Endothelial cell of umbilical vein (primary cell): Measurements from ENCODE around the gene ELP6. TPM values are rescaled to one million over a fixed set of nuclear protein-coding genes. Genes with fewer than 3 reads are reported as not detected.

Experiments used
- BruUV-seq: library from RNA; stranded (reverse); fragments of 400-500 nt; replicated peaks from 2 replicates; lab custom pipeline; 2021; lab: Mats Ljungman, UMichigan
- CTCF ChIA-PET: fragments of 300-600, 350-600 bp; sonication (Branson Sonifier 250); formaldehyde crosslinking; loops from one replicate; lab custom pipeline; 2021; ENCODE audit warnings: antibody characterized with exemption, inconsistent platforms; lab: Charles Lee
- POLR2A ChIA-PET: fragments of 300-600, 350-600 bp; sonication (Branson Sonifier 250); formaldehyde crosslinking; loops from one replicate; lab custom pipeline; 2021; ENCODE audit warnings: antibody characterized with exemption, inconsistent platforms; lab: Charles Lee
- DNase-seq: peaks from one replicate; pipeline ENCODE4 v3.0.0-alpha.2; 2011; ENCODE audit warnings: low read depth, low spot score
- FAIRE-seq: peaks from 2 replicates; lab custom pipeline; 2011; peaks lifted over from hg19 to GRCh38; lab: Jason Lieb, UNC
- H2AFZ ChIP-seq: 2 replicates; pipeline ENCODE4 v1.6.0; 2012; ENCODE audit warnings: low read depth, low read length, control low read depth, inconsistent platforms
- H3K27ac ChIP-seq: 2 replicates; pipeline ENCODE4 v1.5.1; 2011; ENCODE audit warnings: low read depth, mild to moderate bottlenecking, control low read depth, low read length, moderate library complexity; ENCODE audit not compliant: insufficient read depth
- H3K27me3 ChIP-seq, 2 experiments: 2 replicates each; pipeline versions ENCODE4 v1.6.0 to v1.6.1; 2011; ENCODE audit warnings: low read length in 2 of 2, mixed read lengths in 1 of 2; ENCODE audit not compliant: control insufficient read depth in 2 of 2, insufficient read depth in 2 of 2
- H3K36me3 ChIP-seq, 2 experiments: 2 replicates in 1 of 2; 3 replicates in 1 of 2; pipeline ENCODE4 v1.5.1; 2011; ENCODE audit warnings: low read length in 2 of 2, mild to moderate bottlenecking in 1 of 2, moderate library complexity in 1 of 2; ENCODE audit not compliant: control insufficient read depth in 2 of 2, insufficient read depth in 2 of 2; ENCODE audit errors: extremely low read depth in 1 of 2
- H3K4me1 ChIP-seq: 3 replicates; pipeline ENCODE4 v1.5.1; 2011; ENCODE audit warnings: mild to moderate bottlenecking, low read length; ENCODE audit not compliant: control insufficient read depth, insufficient read depth; ENCODE audit errors: extremely low read depth
- H3K4me2 ChIP-seq: 2 replicates; pipeline ENCODE4 v1.6.1; 2011; ENCODE audit warnings: low read length, control low read depth, mixed read lengths; ENCODE audit not compliant: insufficient read depth
- H3K4me3 ChIP-seq, 3 experiments: fragments of 200-600 bp in 1 of 3; sonication (generic), shearing (Covaris generic) in 1 of 3; replicated peaks in 1 of 3; 2 replicates each; pipeline ENCODE4 v1.5.1; 2011 to 2016; ENCODE audit warnings: control low read depth in 3 of 3, low read length in 3 of 3, mild to moderate bottlenecking in 2 of 3, inconsistent platforms in 1 of 3, low read depth in 1 of 3, moderate library complexity in 1 of 3; ENCODE audit not compliant: insufficient read depth in 1 of 3
- H3K79me2 ChIP-seq: 2 replicates; pipeline ENCODE4 v1.6.0; 2012; ENCODE audit warnings: low read length, inconsistent platforms; ENCODE audit not compliant: control insufficient read depth, insufficient read depth
- H3K9ac ChIP-seq: replicated peaks from 2 replicates; pipeline ENCODE3; 2011; ENCODE audit warnings: low read length, control low read depth; ENCODE audit not compliant: insufficient read depth; ENCODE audit errors: extremely low read depth
- H3K9me1 ChIP-seq: replicated peaks from 3 replicates; pipeline ENCODE4 v1.6.0; 2011; ENCODE audit warnings: mild to moderate bottlenecking, low read length; ENCODE audit not compliant: control insufficient read depth, insufficient read depth; ENCODE audit errors: extremely low read depth
- H3K9me3 ChIP-seq: replicated peaks from 2 replicates; pipeline ENCODE4 v1.5.1; 2012; ENCODE audit warnings: low read length, inconsistent platforms; ENCODE audit not compliant: control insufficient read depth, insufficient read depth
- H4K20me1 ChIP-seq: replicated peaks from 2 replicates; pipeline ENCODE3; 2011; ENCODE audit warnings: mild to moderate bottlenecking, low read length; ENCODE audit not compliant: control insufficient read depth, insufficient read depth; ENCODE audit errors: extremely low read depth
- CTCF ChIP-seq, 2 donors: IDR thresholded peaks; 1 replicate in 1 of 2; 2 replicates in 1 of 2; pipeline ENCODE4 v1.5.1; 2011; ENCODE audit warnings: low read length in 2 of 2, mild to moderate bottlenecking in 2 of 2, moderate library complexity in 2 of 2, control low read depth in 1 of 2, inconsistent platforms in 1 of 2, low read depth in 1 of 2; ENCODE audit not compliant: insufficient read depth in 1 of 2; ENCODE audit errors: extremely low read depth in 1 of 2
- EZH2 ChIP-seq: IDR thresholded peaks from 2 replicates; pipeline ENCODE4 v1.6.1; 2012; ENCODE audit warnings: borderline replicate concordance, low read depth, mild to moderate bottlenecking, moderate library complexity, low read length, inconsistent platforms; ENCODE audit not compliant: severe bottlenecking
- FOS ChIP-seq: IDR thresholded peaks from 2 replicates; pipeline ENCODE4 v1.6.1; 2011; ENCODE audit warnings: mild to moderate bottlenecking, low read length, moderate library complexity, borderline replicate concordance; ENCODE audit not compliant: insufficient read depth
- GATA2 ChIP-seq: IDR thresholded peaks from 2 replicates; pipeline ENCODE4 v1.7.0; 2011; ENCODE audit warnings: low read depth, mild to moderate bottlenecking, moderate library complexity, mixed read lengths, low read length; ENCODE audit not compliant: insufficient read length, insufficient read depth
- JUN ChIP-seq: IDR thresholded peaks from 2 replicates; pipeline ENCODE4 v1.6.1; 2011; ENCODE audit warnings: borderline replicate concordance, low read depth; ENCODE audit not compliant: insufficient read length, insufficient read depth
- MYC ChIP-seq: IDR thresholded peaks from one replicate; pipeline ENCODE4 v1.6.1; 2011; ENCODE audit warnings: mild to moderate bottlenecking, low read depth, low read length
- POLR2A ChIP-seq: IDR thresholded peaks from 2 replicates; pipeline ENCODE4 v1.6.1; 2012; ENCODE audit warnings: low read depth, mild to moderate bottlenecking, control low read depth, low read length
- POLR2AphosphoS5 ChIP-seq: IDR thresholded peaks from 2 replicates; pipeline ENCODE4 v1.6.1; 2012; ENCODE audit warnings: low read depth, mild to moderate bottlenecking, control low read depth, low read length, moderate library complexity; ENCODE audit not compliant: insufficient read depth
- dilution Hi-C: fragments of 300-500 bp; cut with MboI; formaldehyde crosslinking; loops from one replicate; pipeline ENCODE4 v1.15.0; 2019; ENCODE audit warnings: low sequenced_read_pairs; ENCODE audit not compliant: extremely low pct_ligation_motif_present
- intact Hi-C: fragments of 100-400 bp; cut with micrococcal nuclease; formaldehyde crosslinking; loops from one replicate; pipeline ENCODE4 v1.10.0; 2022
- polyA plus RNA-seq, 4 experiments: library from polyadenylated mRNA; depleted of rRNA in 3 of 4; stranded (reverse) in 3 of 4; unstranded in 1 of 4; fragments of >200 nt; gene quantifications; 2 replicates each; pipeline versions ENCODE4 v1.2.1 to v1.2.3, GENCODE V29; 2011 to 2012; ENCODE audit warnings: missing spikeins in 1 of 4
- total RNA-seq: library from RNA; stranded (reverse); gene quantifications from 2 replicates; pipeline ENCODE4 v1.2.3, GENCODE V29; 2021
- TF ChIP-seq, protein P1 (sequence below): IDR thresholded peaks from 2 replicates; pipeline ENCODE4 v1.6.1; 2011; ENCODE audit not compliant: insufficient read depth, insufficient read length

Gene ELP6
- total and polyA plus RNA-seq, 2 donors (not counting 3 experiments of a cell fraction or from before 2014, with no cell fraction given) = 48.1 to 91.0 TPM

GRCh38 chr3:47495111-47495510 lies 18.4 kb downstream of the ELP6 start:
- intact Hi-C loops = no loop called here
- POLR2A ChIA-PET = no interaction called here
- Histone ChIP-seq H3K27ac (no peak overlapping the region), H3K9me1 (no peaks in the 10 kb centered on the region), H2AFZ (no peak overlapping the region), H4K20me1 (no peaks in the 10 kb centered on the region), H3K9ac (no peak overlapping the region), H3K27me3 (no peaks in the 10 kb centered on the region), H3K4me3 (no peak overlapping the region), H3K4me2 (no peak overlapping the region), H3K79me2 (no peaks in the 10 kb centered on the region), H3K9me3 (no peaks in the 10 kb centered on the region), H3K36me3 (peaks cover 6 to 17% of the 10 kb centered on the region in 2 experiments), H3K4me1 (no peaks in the 10 kb centered on the region)
- CTCF ChIA-PET = interaction anchor here (0.6 kb wide), 1 partner anchor 293 kb away, joined by 3 read pairs; no protein-coding TSS in a partner anchor
- dilution Hi-C loops = no loop called here
- TF ChIP-seq FOS (no peak), POLR2A (no peak), JUN (no peak), MYC (no peak), GATA2 (no peak)
- BruUV-seq = no TSS peak
- DNase-seq (no peak), FAIRE-seq (no peak)

DNA sequence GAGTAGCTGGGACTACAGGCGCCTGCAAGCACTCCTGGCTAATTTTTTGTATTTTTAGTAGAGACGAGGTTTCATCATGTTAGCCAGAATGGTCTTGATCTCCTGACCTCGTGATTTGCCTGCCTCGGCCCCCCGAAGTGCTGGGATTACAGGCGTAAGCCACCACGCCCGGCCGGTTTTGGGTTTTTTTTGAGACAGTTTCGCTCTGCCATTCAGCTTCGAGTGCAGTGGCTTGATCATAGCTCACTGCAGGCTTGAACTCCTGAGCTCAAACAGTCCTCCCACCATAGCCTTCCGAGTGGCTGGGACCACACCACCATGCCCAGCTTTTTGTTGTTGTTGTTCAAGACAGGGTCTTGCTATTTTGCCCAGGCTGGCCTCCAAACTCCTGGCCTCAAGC lies 21.7 kb downstream of the ELP6 start:
- H3K36me3 ChIP-seq = peaks cover 0 to 7% of the 10 kb centered on the region in 2 experiments
- no peak overlapping the region for H3K9ac ChIP-seq
- POLR2A ChIA-PET = no interaction called here
- H3K4me2 ChIP-seq = no peak overlapping the region
- H3K27me3 ChIP-seq = no peaks in the 10 kb centered on the region
- dilution Hi-C loops = no loop called here
- H3K4me1 ChIP-seq = no peaks in the 10 kb centered on the region
- H3K9me3 ChIP-seq = no peaks in the 10 kb centered on the region
- no TSS peak for BruUV-seq
- FAIRE-seq (no peak), DNase-seq (no peak)
- H3K4me3 ChIP-seq = no peak overlapping the region
- TF ChIP-seq EZH2 (no peak), POLR2AphosphoS5 (no peak), GATA2 (no peak), POLR2A (no peak), MYC (no peak), CTCF (IDR thresholded peaks at IDR 0.05; ENCODE audit: extremely low read depth in 1 of 2, insufficient read depth in 1 of 2, low read depth in 1 of 2, low read length in 2 of 2) (no peak), FOS (no peak), JUN (no peak)
- TF ChIP-seq, protein P1, sequence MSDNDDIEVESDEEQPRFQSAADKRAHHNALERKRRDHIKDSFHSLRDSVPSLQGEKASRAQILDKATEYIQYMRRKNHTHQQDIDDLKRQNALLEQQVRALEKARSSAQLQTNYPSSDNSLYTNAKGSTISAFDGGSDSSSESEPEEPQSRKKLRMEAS = no peak
- no peak overlapping the region for H2AFZ ChIP-seq
- no peaks in the 10 kb centered on the region for H4K20me1 ChIP-seq
- intact Hi-C loops = no loop called here
- no peaks in the 10 kb centered on the region for H3K9me1 ChIP-seq
- CTCF ChIA-PET = interaction anchor here (1.5 to 3.3 kb wide), 2 partner anchors 9 to 70 kb away, joined by 3 to 13 read pairs; no protein-coding TSS in a partner anchor
- H3K27ac ChIP-seq = no peak overlapping the region
- no peaks in the 10 kb centered on the region for H3K79me2 ChIP-seq
